Neural crest cell (in vitro differentiated cells): ENCODE measurements around the gene BICDL2. TPM values are rescaled to one million over a fixed set of nuclear protein-coding genes. Genes with fewer than 3 reads are reported as not detected.

ENCODE experiments used
- DNase-seq: peaks from one replicate; pipeline ENCODE4 v3.0.0; 2021; ENCODE audit warnings: low read depth, mixed read lengths, low spot score
- H3K27ac Mint-ChIP-seq: one replicate; pipeline ENCODE4 v1.8.0; 2021; ENCODE audit warnings: mild to moderate bottlenecking, mixed read lengths; ENCODE audit not compliant: unreplicated experiment
- H3K27me3 Mint-ChIP-seq: 2 replicates; pipeline ENCODE4 v1.8.0; 2021; ENCODE audit warnings: low read depth, mild to moderate bottlenecking, mixed read lengths
- H3K36me3 Mint-ChIP-seq: 2 replicates; pipeline ENCODE4 v1.8.0; 2021; ENCODE audit warnings: low read depth, mild to moderate bottlenecking, mixed read lengths
- H3K4me1 Mint-ChIP-seq: 2 replicates; pipeline ENCODE4 v1.8.0; 2021; ENCODE audit warnings: mixed read lengths
- H3K4me3 Mint-ChIP-seq: one replicate; pipeline ENCODE4 v1.8.0; 2021; ENCODE audit warnings: mild to moderate bottlenecking, mixed read lengths
- H3K9me3 Mint-ChIP-seq: 2 replicates; pipeline ENCODE4 v1.8.0; 2021; ENCODE audit warnings: mixed read lengths
- total RNA-seq: library from RNA; stranded (reverse); gene quantifications from 2 replicates; pipeline ENCODE4 v1.2.1, GENCODE V29; 2021
- TF ChIP-seq, protein P1 (sequence below): fragments of 200-600 bp; sonication (generic); conservative IDR thresholded peaks from 2 replicates; pipeline ENCODE4 v1.5.0; 2021; ENCODE audit warnings: antibody characterized with exemption, mild to moderate bottlenecking

Gene BICDL2
- total RNA-seq, 1 donor from 2014 or later: not detected

- TF ChIP-seq, protein P1, sequence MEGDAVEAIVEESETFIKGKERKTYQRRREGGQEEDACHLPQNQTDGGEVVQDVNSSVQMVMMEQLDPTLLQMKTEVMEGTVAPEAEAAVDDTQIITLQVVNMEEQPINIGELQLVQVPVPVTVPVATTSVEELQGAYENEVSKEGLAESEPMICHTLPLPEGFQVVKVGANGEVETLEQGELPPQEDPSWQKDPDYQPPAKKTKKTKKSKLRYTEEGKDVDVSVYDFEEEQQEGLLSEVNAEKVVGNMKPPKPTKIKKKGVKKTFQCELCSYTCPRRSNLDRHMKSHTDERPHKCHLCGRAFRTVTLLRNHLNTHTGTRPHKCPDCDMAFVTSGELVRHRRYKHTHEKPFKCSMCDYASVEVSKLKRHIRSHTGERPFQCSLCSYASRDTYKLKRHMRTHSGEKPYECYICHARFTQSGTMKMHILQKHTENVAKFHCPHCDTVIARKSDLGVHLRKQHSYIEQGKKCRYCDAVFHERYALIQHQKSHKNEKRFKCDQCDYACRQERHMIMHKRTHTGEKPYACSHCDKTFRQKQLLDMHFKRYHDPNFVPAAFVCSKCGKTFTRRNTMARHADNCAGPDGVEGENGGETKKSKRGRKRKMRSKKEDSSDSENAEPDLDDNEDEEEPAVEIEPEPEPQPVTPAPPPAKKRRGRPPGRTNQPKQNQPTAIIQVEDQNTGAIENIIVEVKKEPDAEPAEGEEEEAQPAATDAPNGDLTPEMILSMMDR: no peak
- DNase-seq: peak; percentile 59
- H3K36me3 Mint-ChIP-seq: peaks cover 2% of the 10 kb centered on the region
- peaks cover 57% of the 10 kb centered on the region for H3K27me3 Mint-ChIP-seq
- peak within 1 kb of the TSS; percentile 72 for H3K27ac Mint-ChIP-seq
- no peaks in the 10 kb centered on the region for H3K9me3 Mint-ChIP-seq
- H3K4me3 Mint-ChIP-seq: peak within 1 kb of the TSS; percentile 96
- H3K4me1 Mint-ChIP-seq: peaks cover 41% of the 10 kb centered on the region
These were observed 16.5 kb downstream of the BICDL2 start, which contains the start of gene TNFRSF12A for GRCh38 chr16:3020247-3020603. Gene TNFRSF12A, plus strand, starts transcription at chr16:3020368. Its CDS starts 30 bp downstream, at chr16:3020398.

- peaks cover 62% of the 10 kb centered on the region for H3K27me3 Mint-ChIP-seq
- no peak overlapping the region for H3K27ac Mint-ChIP-seq
- TF ChIP-seq, protein P1: no peak
- H3K4me1 Mint-ChIP-seq: peaks cover 44% of the 10 kb centered on the region
- H3K36me3 Mint-ChIP-seq: peaks cover 2% of the 10 kb centered on the region
- no peak for DNase-seq
- H3K9me3 Mint-ChIP-seq: no peaks in the 10 kb centered on the region
- H3K4me3 Mint-ChIP-seq: peak overlapping the region; percentile 88
These were observed 17.0 kb downstream of the BICDL2 start for GRCh38 chr16:3019594-3020246.

- no peak within 1 kb of the TSS for H3K27ac Mint-ChIP-seq
- peak within 1 kb of the TSS; percentile 47 for H3K4me3 Mint-ChIP-seq
- H3K27me3 Mint-ChIP-seq: peaks cover 75% of the 10 kb centered on the region
- TF ChIP-seq, protein P1: peak; percentile 69
- H3K36me3 Mint-ChIP-seq: no peaks in the 10 kb centered on the region
- peaks cover 30% of the 10 kb centered on the region for H3K4me1 Mint-ChIP-seq
- peak; percentile 66 for DNase-seq
- H3K9me3 Mint-ChIP-seq: no peaks in the 10 kb centered on the region
These were observed 18.8 kb downstream of the BICDL2 start, which contains the start of gene CLDN6 for GRCh38 chr16:3017794-3018506. Gene CLDN6, minus strand, starts transcription at chr16:3018183. Its CDS starts 2,162 bp downstream, at chr16:3016021.

GRCh38 chr16:3017344-3017743 lies 19.4 kb downstream of the BICDL2 start:
- H3K4me1 Mint-ChIP-seq: peaks cover 24% of the 10 kb centered on the region
- DNase-seq: no peak
- no peak overlapping the region for H3K4me3 Mint-ChIP-seq

GRCh38 chr16:3015865-3016521 lies 20.8 kb downstream of the BICDL2 start:
- TF ChIP-seq, protein P1: no peak
- Mint-ChIP-seq H3K36me3 (no peaks in the 10 kb centered on the region), H3K27ac (no peak overlapping the region), H3K4me3 (peak overlapping the region; percentile 58), H3K27me3 (peaks cover 89% of the 10 kb centered on the region), H3K4me1 (peaks cover 11% of the 10 kb centered on the region), H3K9me3 (no peaks in the 10 kb centered on the region)
- DNase-seq: no peak

More at GRCh38 chr16:3017344-3017743, 19.4 kb downstream of the BICDL2 start:
- Mint-ChIP-seq H3K9me3 (no peaks in the 10 kb centered on the region), H3K27me3 (peaks cover 81% of the 10 kb centered on the region), H3K36me3 (no peaks in the 10 kb centered on the region), H3K27ac (no peak overlapping the region)
- TF ChIP-seq, protein P1: no peak
